Spleen (tissue), 11 donors: ENCODE measurements around the gene ATP1A3. TPM values are rescaled to one million over a fixed set of nuclear protein-coding genes. Genes with fewer than 3 reads are reported as not detected.

Source experiments
- DNase-seq: peaks from one replicate; pipeline ENCODE4 v3.0.0-alpha.2; 2020
- H3K27ac ChIP-seq, 8 donors: fragments of 200-600 bp; sonication (generic) in 7 of 8; 1 replicate in 4 of 8; 2 replicates in 4 of 8; pipeline versions ENCODE4 v1.5.0 to v1.8.0; 2016 to 2021; ENCODE audit warnings: inconsistent platforms in 4 of 8, mild to moderate bottlenecking in 4 of 8, moderate library complexity in 1 of 8
- H3K27me3 ChIP-seq, 7 donors: fragments of 200-600 bp; sonication (generic) in 6 of 7; replicated peaks in 1 of 7; 1 replicate in 4 of 7; 2 replicates in 3 of 7; pipeline versions ENCODE4 v1.5.0 to v1.8.0; 2016 to 2021; ENCODE audit warnings: inconsistent platforms in 3 of 7, mild to moderate bottlenecking in 1 of 7
- H3K36me3 ChIP-seq, 6 donors: fragments of 200-600 bp; sonication (generic) in 5 of 6; 1 replicate in 4 of 6; 2 replicates in 2 of 6; pipeline versions ENCODE4 v1.5.0 to v1.8.0; 2016 to 2021; ENCODE audit warnings: inconsistent platforms in 2 of 6
- H3K4me1 ChIP-seq, 6 donors: fragments of 200-600 bp; sonication (generic) in 5 of 6; 1 replicate in 3 of 6; 2 replicates in 3 of 6; pipeline versions ENCODE4 v1.5.0 to v1.8.0; 2016 to 2021; ENCODE audit warnings: inconsistent platforms in 3 of 6
- H3K4me3 ChIP-seq, 8 donors: fragments of 200-600 bp; sonication (generic) in 7 of 8; 1 replicate in 4 of 8; 2 replicates in 4 of 8; pipeline versions ENCODE4 v1.5.0 to v1.8.0; 2016 to 2021; ENCODE audit warnings: inconsistent platforms in 4 of 8, mild to moderate bottlenecking in 4 of 8, moderate library complexity in 2 of 8
- H3K9me3 ChIP-seq, 8 donors: fragments of 200-600 bp; sonication (generic) in 7 of 8; 1 replicate in 4 of 8; 2 replicates in 4 of 8; pipeline versions ENCODE4 v1.5.0 to v1.8.0; 2016 to 2021; ENCODE audit warnings: inconsistent platforms in 4 of 8
- POLR2A ChIP-seq, 3 donors: fragments of 450-650 bp; IDR thresholded peaks; one replicate each; pipeline ENCODE4 v1.5.1; 2017; ENCODE audit warnings: antibody characterized with exemption in 3 of 3, mild to moderate bottlenecking in 1 of 3
- POLR2AphosphoS5 ChIP-seq, 3 donors: sonication (generic); formaldehyde crosslinking; IDR thresholded peaks; one replicate each; pipeline ENCODE4 v1.5.1; 2017; ENCODE audit warnings: antibody characterized with exemption in 3 of 3
- WGBS, 5 donors: extraction: QIAGEN DNeasy Blood & Tissue Kit in 3 of 5; methylation state at CpG; one replicate each; pipeline versions ENCODE4 v1.1.5 to v1.1.7; 2013 to 2018; 5-methylcytosine and 5-hydroxymethylcytosine counted together
- intact Hi-C: fragments of 100-400 bp; cut with DNase I; formaldehyde crosslinking; loops from one replicate; pipeline ENCODE4 v1.15.0; 2023; ENCODE audit warnings: low total_unique reads
- polyA plus RNA-seq, 3 donors: library from polyadenylated mRNA; stranded (reverse); fragments of 200-250 nt; gene quantifications; one replicate each; pipeline ENCODE4 v1.2.1, GENCODE V29; 2013
- total RNA-seq, 7 donors: library from RNA; depleted of rRNA in 3 of 7; stranded (reverse); fragments of >200 nt in 3 of 7; fragmentation: NEBNext Ultra II Directional in 4 of 7; extraction: Animal tissue kit (Norgen Biotek cat#: 25700) in 4 of 7; gene quantifications; one replicate each; pipeline versions ENCODE4 v1.1.0 to v1.2.1, GENCODE V29; 2016 to 2021
- TF ChIP-seq, protein P1 (sequence below), 11 experiments: fragments of 200-600 bp in 7 of 11; fragments of 450-650 bp in 4 of 11; sonication (generic) in 4 of 11; IDR thresholded peaks in 8 of 11; conservative IDR thresholded peaks in 3 of 11; 1 replicate in 7 of 11; 2 replicates in 4 of 11; pipeline versions ENCODE4 v1.4.0 to v1.8.0; 2016 to 2021; ENCODE audit warnings: antibody characterized with exemption in 11 of 11, inconsistent platforms in 4 of 11, mild to moderate bottlenecking in 1 of 11
- donor health status: healthy with polysubstance abuse.
- donor health status: DM: no; HTN: no; CAD: no; lungs with moderate emphysema.
- donor health status: DM: no; HTN: no; CAD: no.
- donor health status: Bipolar disorder and iron deficiency.
- donor health status: healthy.
- donor health status: DM: no; HTN: no; CAD: no.
- donor health status: DM: yes; HTN: yes; CAD: no.

Gene ATP1A3
- total and polyA plus RNA-seq, 10 donors = 0.39 to 2.2 (median 1.2) TPM

DNA sequence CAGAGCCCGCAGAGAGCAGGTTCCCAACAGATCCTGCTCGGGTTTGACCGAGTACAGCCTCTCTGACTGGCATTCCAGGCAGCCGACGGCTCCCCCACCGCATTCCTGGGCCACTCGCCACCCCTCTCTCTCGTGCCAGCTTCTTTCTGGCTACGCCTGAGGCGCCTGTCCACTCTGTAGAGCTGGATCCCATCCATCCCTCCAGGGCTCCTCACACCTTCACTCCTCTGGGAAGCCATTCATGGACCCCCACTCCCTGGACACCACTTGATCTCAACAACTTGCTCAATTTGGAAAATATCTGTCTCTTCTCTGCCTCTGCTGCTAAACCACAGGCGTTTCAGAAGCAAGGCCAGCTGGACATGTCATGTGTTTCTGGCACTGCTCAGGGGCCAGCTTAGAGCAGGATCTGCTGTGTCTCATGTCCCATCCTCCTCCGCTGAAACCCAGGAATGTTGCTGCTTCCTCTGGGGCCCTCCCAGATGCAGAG is 30.6 kb upstream of the ATP1A3 start:
- 56 to 88% (median 74%) methylated on average over 12 of the region's 12 CpGs for WGBS, 5 donors
- H3K36me3 ChIP-seq = no peaks in the 10 kb centered on the region
- peaks cover 0 to 5% (median 0%) of the 10 kb centered on the region in 6 donors for H3K4me1 ChIP-seq
- H3K27ac ChIP-seq = peak overlapping the region in 2 of 8 donors; percentile 16 to 28
- TF ChIP-seq, protein P1, sequence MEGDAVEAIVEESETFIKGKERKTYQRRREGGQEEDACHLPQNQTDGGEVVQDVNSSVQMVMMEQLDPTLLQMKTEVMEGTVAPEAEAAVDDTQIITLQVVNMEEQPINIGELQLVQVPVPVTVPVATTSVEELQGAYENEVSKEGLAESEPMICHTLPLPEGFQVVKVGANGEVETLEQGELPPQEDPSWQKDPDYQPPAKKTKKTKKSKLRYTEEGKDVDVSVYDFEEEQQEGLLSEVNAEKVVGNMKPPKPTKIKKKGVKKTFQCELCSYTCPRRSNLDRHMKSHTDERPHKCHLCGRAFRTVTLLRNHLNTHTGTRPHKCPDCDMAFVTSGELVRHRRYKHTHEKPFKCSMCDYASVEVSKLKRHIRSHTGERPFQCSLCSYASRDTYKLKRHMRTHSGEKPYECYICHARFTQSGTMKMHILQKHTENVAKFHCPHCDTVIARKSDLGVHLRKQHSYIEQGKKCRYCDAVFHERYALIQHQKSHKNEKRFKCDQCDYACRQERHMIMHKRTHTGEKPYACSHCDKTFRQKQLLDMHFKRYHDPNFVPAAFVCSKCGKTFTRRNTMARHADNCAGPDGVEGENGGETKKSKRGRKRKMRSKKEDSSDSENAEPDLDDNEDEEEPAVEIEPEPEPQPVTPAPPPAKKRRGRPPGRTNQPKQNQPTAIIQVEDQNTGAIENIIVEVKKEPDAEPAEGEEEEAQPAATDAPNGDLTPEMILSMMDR (IDR thresholded peaks at IDR 0.05 in 8 of 11, conservative IDR thresholded peaks at IDR 0.05 in 3 of 11) = no peak
- TF ChIP-seq POLR2A (IDR thresholded peaks at IDR 0.05) (no peak), POLR2AphosphoS5 (IDR thresholded peaks at IDR 0.05) (no peak)
- H3K27me3 ChIP-seq = peaks cover 0 to 14% (median 0%) of the 10 kb centered on the region in 7 donors
- H3K9me3 ChIP-seq = no peaks in the 10 kb centered on the region
- H3K4me3 ChIP-seq = no peak overlapping the region
- intact Hi-C loops = no loop called here
- no peak for DNase-seq

DNA sequence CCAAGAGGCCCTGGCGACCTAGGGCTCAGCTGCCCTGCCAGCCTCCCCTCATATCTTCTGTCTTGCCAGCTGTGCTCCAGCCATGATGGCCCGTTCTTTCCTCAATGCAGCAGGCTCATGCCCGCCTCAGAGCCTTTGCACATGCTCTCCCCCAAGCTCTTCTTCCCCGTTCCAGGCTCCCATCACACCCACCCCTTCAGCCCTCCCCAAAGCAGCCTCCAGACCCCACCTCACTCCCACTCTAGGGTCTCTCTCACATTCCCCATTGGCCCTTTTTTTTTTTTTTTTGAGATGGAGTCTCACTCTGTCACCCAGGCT is 29.9 kb upstream of the ATP1A3 start:
- no peak for DNase-seq
- no peaks in the 10 kb centered on the region for H3K36me3 ChIP-seq
- peaks cover 0 to 3% (median 0%) of the 10 kb centered on the region in 8 donors for H3K9me3 ChIP-seq
- H3K4me3 ChIP-seq = no peak overlapping the region
- peaks cover 0 to 14% (median 0%) of the 10 kb centered on the region in 7 donors for H3K27me3 ChIP-seq
- intact Hi-C loops = no loop called here
- peaks cover 0 to 5% (median 0%) of the 10 kb centered on the region in 6 donors for H3K4me1 ChIP-seq
- 84 to 91% (median 85%) methylated on average over 4 of the region's 4 CpGs for WGBS, 5 donors
- TF ChIP-seq, protein P1 (IDR thresholded peaks at IDR 0.05 in 8 of 11, conservative IDR thresholded peaks at IDR 0.05 in 3 of 11) = no peak
- TF ChIP-seq POLR2A (IDR thresholded peaks at IDR 0.05) = no peak
- TF ChIP-seq POLR2AphosphoS5 (IDR thresholded peaks at IDR 0.05) = no peak
- H3K27ac ChIP-seq = no peak overlapping the region

DNA sequence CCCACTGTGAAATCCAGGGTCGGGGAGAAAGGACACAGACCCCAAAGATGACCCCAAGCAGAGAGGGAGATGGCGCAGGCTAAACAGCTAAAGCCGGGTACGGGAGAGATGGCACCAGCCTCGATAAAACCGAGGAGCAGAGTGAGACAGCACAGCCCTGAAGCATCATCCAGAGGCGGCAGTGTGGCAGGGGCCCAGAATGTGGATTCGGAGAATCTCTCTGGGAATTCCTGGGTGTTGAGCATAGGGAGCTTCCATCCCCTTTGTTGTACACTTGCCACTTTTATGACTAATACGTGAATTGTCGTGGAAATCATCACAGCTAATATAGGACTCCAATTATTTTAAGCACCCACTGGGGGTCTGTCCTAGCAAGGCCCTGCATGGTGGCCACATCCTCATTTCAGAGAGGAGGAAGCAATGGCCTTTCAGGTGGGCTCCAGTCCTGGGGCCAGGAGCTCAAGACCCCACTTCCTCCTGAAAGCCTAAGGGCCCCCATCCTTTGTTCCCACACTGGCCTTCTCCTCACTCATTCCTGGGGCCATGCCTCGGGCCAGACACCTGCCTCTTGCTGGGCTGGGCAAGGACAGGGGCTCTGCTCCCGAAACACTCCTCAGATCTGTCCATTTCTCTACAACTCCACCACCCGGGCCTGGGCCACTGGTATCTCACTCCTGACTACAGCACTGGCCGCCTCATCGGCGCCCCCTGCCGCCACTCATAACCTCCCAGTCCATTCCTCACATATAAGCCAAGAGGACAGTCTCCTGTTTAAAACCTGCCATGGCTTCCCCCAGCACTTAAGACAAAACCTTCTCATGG is 29.3 kb upstream of the ATP1A3 start:
- H3K27me3 ChIP-seq = peaks cover 0 to 14% (median 0%) of the 10 kb centered on the region in 7 donors
- H3K4me1 ChIP-seq = peaks cover 0 to 5% (median 0%) of the 10 kb centered on the region in 6 donors
- WGBS, 5 donors = 76 to 89% (median 82%) methylated on average over 17 of the region's 17 CpGs
- intact Hi-C loops = no loop called here
- TF ChIP-seq, protein P1 (IDR thresholded peaks at IDR 0.05 in 8 of 11, conservative IDR thresholded peaks at IDR 0.05 in 3 of 11) = peak in 2 of 11 experiments; percentile 7 to 23
- TF ChIP-seq POLR2A (IDR thresholded peaks at IDR 0.05) = no peak
- H3K27ac ChIP-seq = no peak overlapping the region
- H3K4me3 ChIP-seq = no peak overlapping the region
- no peaks in the 10 kb centered on the region for H3K36me3 ChIP-seq
- peaks cover 0 to 3% (median 0%) of the 10 kb centered on the region in 8 donors for H3K9me3 ChIP-seq
- no peak for DNase-seq

DNA sequence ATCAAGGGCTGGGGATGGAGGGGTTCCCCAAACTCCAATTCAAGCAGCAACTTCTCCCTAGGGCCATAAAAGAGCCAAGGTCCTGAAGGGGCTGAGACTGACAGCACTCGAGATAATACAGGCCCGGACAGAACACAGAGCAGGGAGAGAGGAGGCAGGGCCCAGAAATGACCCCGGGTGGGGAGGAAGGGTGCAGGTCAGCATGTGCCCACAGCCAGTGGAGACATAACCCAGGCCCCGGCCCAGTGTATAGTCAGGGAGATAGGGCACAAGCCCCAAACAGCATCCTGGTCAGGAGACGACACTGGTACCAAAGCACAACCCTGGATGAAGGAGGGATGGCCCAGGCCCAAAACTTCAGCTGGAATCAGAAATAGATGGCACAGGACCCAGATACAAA is 28.6 kb upstream of the ATP1A3 start:
- no peak for DNase-seq
- H3K4me1 ChIP-seq = peaks cover 0 to 5% (median 0%) of the 10 kb centered on the region in 6 donors
- no peak overlapping the region for H3K27ac ChIP-seq
- H3K4me3 ChIP-seq = no peak overlapping the region
- H3K36me3 ChIP-seq = no peaks in the 10 kb centered on the region
- H3K9me3 ChIP-seq = peaks cover 0 to 3% (median 0%) of the 10 kb centered on the region in 8 donors
- peaks cover 0 to 14% (median 0%) of the 10 kb centered on the region in 7 donors for H3K27me3 ChIP-seq
- intact Hi-C loops = no loop called here
- TF ChIP-seq POLR2A (IDR thresholded peaks at IDR 0.05) (no peak), POLR2AphosphoS5 (IDR thresholded peaks at IDR 0.05) (no peak)
- TF ChIP-seq, protein P1 (IDR thresholded peaks at IDR 0.05 in 8 of 11, conservative IDR thresholded peaks at IDR 0.05 in 3 of 11) = no peak
- WGBS, 5 donors = 75 to 86% (median 81%) methylated on average over 5 of the region's 5 CpGs
